K562 (cell line): ENCODE data around the gene MEGF9. TPM values are rescaled to one million over a fixed set of nuclear protein-coding genes. Genes with fewer than 3 reads are reported as not detected.

ENCODE experiments used
- ATAC-seq: fragments of 200-7000 bp; cut with Tn5 transposase; 3 replicates; pipeline ENCODE4 v1.9.1; 2020; ENCODE audit warnings: moderate library complexity
- BruUV-seq: library from RNA; stranded (reverse); fragments of 400-500 nt; replicated peaks from 2 replicates; lab custom pipeline; 2021; lab: Mats Ljungman, UMichigan
- CTCF ChIA-PET: fragments of 300-600 bp; formaldehyde crosslinking; extraction: SDS; loops from one replicate; lab custom pipeline; 2021; ENCODE audit warnings: low intra/inter-chr PET ratio; lab: Yijun Ruan, JAX
- POLR2A ChIA-PET: fragments of 300-600, 350-650 bp; sonication (Branson Sonifier 250); formaldehyde crosslinking; extraction: SDS; loops from one replicate; lab custom pipeline; 2021; ENCODE audit warnings: antibody characterized with exemption, inconsistent platforms; lab: Yijun Ruan, JAX
- DNase-seq, 4 experiments: peaks; one replicate each; pipeline versions ENCODE4 v3.0.0 to v3.0.0-alpha.2; 2011 to 2018; ENCODE audit warnings: low spot score in 3 of 4, mixed read lengths in 3 of 4; ENCODE audit errors: extremely low read depth in 1 of 4
- FAIRE-seq: peaks from 2 replicates; lab custom pipeline; 2011; peaks lifted over from hg19 to GRCh38; lab: Jason Lieb, UNC
- H2AFZ ChIP-seq: 2 replicates; pipeline ENCODE4 v1.6.0; 2011; ENCODE audit warnings: low read depth, low read length, control low read depth, inconsistent platforms
- H3K27ac ChIP-seq: fragments of 200-600 bp; 3 replicates; pipeline ENCODE4 v1.8.0; 2011; ENCODE audit warnings: low read depth, mild to moderate bottlenecking, control low read depth, inconsistent platforms, low read length, moderate library complexity, mixed read lengths; ENCODE audit errors: extremely low read depth
- H3K27me3 ChIP-seq, 2 experiments: fragments of 300-600 bp in 1 of 2; 2 replicates in 1 of 2; 3 replicates in 1 of 2; pipeline versions ENCODE4 v1.6.0 to v1.8.0; 2011; ENCODE audit warnings: inconsistent platforms in 2 of 2, low read length in 2 of 2, mild to moderate bottlenecking in 1 of 2, mixed read lengths in 1 of 2, moderate library complexity in 1 of 2; ENCODE audit not compliant: control insufficient read depth in 2 of 2, insufficient read depth in 2 of 2
- H3K36me3 ChIP-seq: fragments of 300-600 bp; 3 replicates; pipeline ENCODE4 v1.8.0; 2011; ENCODE audit warnings: mild to moderate bottlenecking, low read length, inconsistent platforms; ENCODE audit not compliant: control insufficient read depth, insufficient read depth
- H3K4me1 ChIP-seq, 2 experiments: fragments of 200-600 bp in 1 of 2; replicated peaks in 1 of 2; 2 replicates in 1 of 2; 3 replicates in 1 of 2; pipeline versions ENCODE4 v1.5.1 to v1.8.0; 2011; ENCODE audit warnings: inconsistent platforms in 2 of 2, low read length in 2 of 2, mild to moderate bottlenecking in 1 of 2, mixed read lengths in 1 of 2, moderate library complexity in 1 of 2; ENCODE audit not compliant: control insufficient read depth in 2 of 2, insufficient read depth in 2 of 2
- H3K4me2 ChIP-seq: 2 replicates; pipeline ENCODE4 v1.6.1; 2011; ENCODE audit warnings: low read length, control low read depth, inconsistent platforms, mixed read lengths; ENCODE audit not compliant: insufficient read depth
- H3K4me3 ChIP-seq: fragments of 200-600 bp; sonication (generic), shearing (Covaris generic); 2 replicates; pipeline ENCODE4 v1.5.1; 2016; ENCODE audit warnings: control low read depth, inconsistent platforms
- H3K79me2 ChIP-seq: fragments of 200-600 bp; 3 replicates; pipeline ENCODE4 v1.8.0; 2011; ENCODE audit warnings: low read length, inconsistent platforms; ENCODE audit not compliant: control insufficient read depth, insufficient read depth
- H3K9ac ChIP-seq, 2 experiments: 2 replicates each; pipeline versions ENCODE4 v1.6.0 to v1.6.1; 2011; ENCODE audit warnings: low read depth in 2 of 2, low read length in 2 of 2, control low read depth in 1 of 2, inconsistent platforms in 1 of 2, mild to moderate bottlenecking in 1 of 2, mixed read lengths in 1 of 2; ENCODE audit not compliant: insufficient read depth in 1 of 2
- H3K9me1 ChIP-seq: one replicate; pipeline ENCODE4 v1.6.0; 2011; ENCODE audit warnings: inconsistent platforms, mild to moderate bottlenecking, low read length, moderate library complexity; ENCODE audit not compliant: control insufficient read depth, insufficient read depth
- H3K9me3 ChIP-seq: replicated peaks from 2 replicates; pipeline ENCODE4 v1.5.1; 2011; ENCODE audit warnings: low read depth, low read length, inconsistent platforms; ENCODE audit not compliant: control insufficient read depth, insufficient read depth
- H4K20me1 ChIP-seq: replicated peaks from 2 replicates; pipeline ENCODE4 v1.6.1; 2011; ENCODE audit warnings: low read length, inconsistent platforms, mixed read lengths; ENCODE audit not compliant: control insufficient read depth, insufficient read depth
- ATF2 ChIP-seq: sonication (generic); formaldehyde crosslinking; IDR thresholded peaks from 2 replicates; pipeline ENCODE4 v1.8.1; 2022; ENCODE audit warnings: missing genetic modification reagents
- ATF3 ChIP-seq, 2 experiments: fragments of 450-650 bp in 1 of 2; sonication (generic) in 1 of 2; formaldehyde crosslinking in 1 of 2; IDR thresholded peaks in 1 of 2; conservative IDR thresholded peaks in 1 of 2; 2 replicates each; pipeline versions ENCODE4 v1.6.1 to v1.8.1; 2016 to 2023; ENCODE audit warnings: mild to moderate bottlenecking in 2 of 2, moderate library complexity in 2 of 2, inconsistent platforms in 1 of 2, missing genetic modification reagents in 1 of 2
- CEBPG ChIP-seq, 3 experiments: fragments of 200-800 bp in 1 of 3; sonication (Bioruptor generic) in 1 of 3; sonication (generic) in 1 of 3; formaldehyde crosslinking in 1 of 3; IDR thresholded peaks in 2 of 3; conservative IDR thresholded peaks in 1 of 3; 2 replicates each; pipeline versions ENCODE4 v1.6.1 to v1.8.0; 2016 to 2022; ENCODE audit warnings: missing compliant biosample characterization in 2 of 3, missing genetic modification characterization in 2 of 3, mild to moderate bottlenecking in 1 of 3, missing genetic modification reagents in 1 of 3
- THAP7 ChIP-seq: fragments of 250-450 bp; sonication (Bioruptor Pico); IDR thresholded peaks from 2 replicates; pipeline ENCODE4 v1.5.0; 2021
- ZNF197 ChIP-seq: fragments of 200-800 bp; sonication (Bioruptor generic); IDR thresholded peaks from 2 replicates; pipeline ENCODE4 v1.6.1; 2016; ENCODE audit warnings: low read depth, missing genetic modification characterization, missing compliant biosample characterization
- WGBS: fragments of 100-300 bp; shearing (Covaris generic); methylation state at CpG from one replicate; pipeline ENCODE4 v1.1.6; 2016; ENCODE audit warnings: low coverage, mixed read lengths; ENCODE audit not compliant: insufficient coverage; ENCODE audit errors: missing lambda C conversion rate; 5-methylcytosine and 5-hydroxymethylcytosine counted together
- in situ Hi-C: fragments of 300-500 bp; cut with MboI; formaldehyde crosslinking; loops from 4 replicates; pipeline ENCODE4 v1.15.0; 2018; ENCODE audit warnings: inconsistent platforms, mixed read lengths
- intact Hi-C: fragments of 100-400 bp; cut with micrococcal nuclease; formaldehyde crosslinking; loops from 2 replicates; pipeline ENCODE4 v1.14.2; 2022
- polyA plus RNA-seq, 8 experiments: library from polyadenylated mRNA; depleted of rRNA in 4 of 8; stranded (reverse) in 5 of 8; unstranded in 3 of 8; fragments of >200 nt; fragmentation: Nextera tagmentation in 2 of 8; fragmentation: Illumina TruSeq in 1 of 8; extraction: Ambion mirVana in 2 of 8; extraction: Trizol in 1 of 8; gene quantifications; 2 replicates each; pipeline versions ENCODE4 v1.2.1 to v1.2.3, GENCODE V29; 2011 to 2014; ENCODE audit warnings: inconsistent platforms in 1 of 8, missing spikeins in 1 of 8
- total RNA-seq, 7 experiments: library from RNA; depleted of rRNA in 6 of 7; stranded (reverse); fragments of >200 nt in 6 of 7; fragmentation: Illumina TruSeq in 2 of 7; extraction: Trizol in 2 of 7; gene quantifications; 2 replicates each; pipeline versions ENCODE4 v1.2.1 to v1.2.3, GENCODE V29; 2011 to 2021; ENCODE audit warnings: low replicate concordance in 1 of 7

MEGF9 gene
- total and polyA plus RNA-seq, 9 of the 15 experiments (the other 6 are each of a cell fraction or from before 2014, with no cell fraction given) = 2.1 to 6.2 (median 3.8) TPM

- Histone ChIP-seq H3K27ac (no peak overlapping the region), H3K27me3 (no peaks in the 10 kb centered on the region), H3K4me1 (no peaks in the 10 kb centered on the region; a peak in 1 of 5 replicates), H4K20me1 (no peaks in the 10 kb centered on the region), H2AFZ (no peak overlapping the region), H3K36me3 (no peaks in the 10 kb centered on the region), H3K9me1 (no peaks in the 10 kb centered on the region), H3K4me2 (no peak overlapping the region), H3K9ac (no peak overlapping the region), H3K9me3 (no peaks in the 10 kb centered on the region), H3K4me3 (no peak overlapping the region), H3K79me2 (no peaks in the 10 kb centered on the region)
- ChIA-PET POLR2A (no interaction called here), CTCF (no interaction called here)
- in situ Hi-C loops (no loop called here), intact Hi-C loops (no loop called here)
- no TSS peak for BruUV-seq
- DNase-seq (no peak), ATAC-seq (peak; percentile 33; the same call in 2 of the 3 replicates), FAIRE-seq (no peak)
- WGBS = 48% methylated on average over 8 of the region's 8 CpGs
- TF ChIP-seq ATF2 (CRISPR knock-in tag) (no peak), ZNF197 (CRISPR knock-in tag) (no peak), THAP7 (CRISPR knock-in tag) (no peak), CEBPG (CRISPR knock-in tag; IDR thresholded peaks at IDR 0.05) (peak; percentile 20; the same call in 1 of the 2 replicates), CEBPG (tag; conservative IDR thresholded peaks at IDR 0.05 in 1 of 2, IDR thresholded peaks at IDR 0.05 in 1 of 2) (no peak), ATF3 (IDR thresholded peaks at IDR 0.05) (peak; percentile 56), ATF3 (CRISPR knock-in tag; conservative IDR thresholded peaks at IDR 0.05) (no peak)
Observed at GRCh38 chr9:120592210-120592609, 122.1 kb downstream of the MEGF9 start.
